GM21447 (cell line): ENCODE data around the gene RBM20.
"Not testable (repeated sequence)": the region's sequence is repeated elsewhere in the genome, so short reads cannot be mapped to it uniquely, and the experiment has no call there.

ENCODE experiments used
- ATAC-seq: cut with Tn5 transposase; IDR thresholded peaks from one replicate; pipeline ENCODE4 v1.9.1; 2021; ENCODE audit not compliant: unreplicated experiment

Gene RBM20

DNA sequence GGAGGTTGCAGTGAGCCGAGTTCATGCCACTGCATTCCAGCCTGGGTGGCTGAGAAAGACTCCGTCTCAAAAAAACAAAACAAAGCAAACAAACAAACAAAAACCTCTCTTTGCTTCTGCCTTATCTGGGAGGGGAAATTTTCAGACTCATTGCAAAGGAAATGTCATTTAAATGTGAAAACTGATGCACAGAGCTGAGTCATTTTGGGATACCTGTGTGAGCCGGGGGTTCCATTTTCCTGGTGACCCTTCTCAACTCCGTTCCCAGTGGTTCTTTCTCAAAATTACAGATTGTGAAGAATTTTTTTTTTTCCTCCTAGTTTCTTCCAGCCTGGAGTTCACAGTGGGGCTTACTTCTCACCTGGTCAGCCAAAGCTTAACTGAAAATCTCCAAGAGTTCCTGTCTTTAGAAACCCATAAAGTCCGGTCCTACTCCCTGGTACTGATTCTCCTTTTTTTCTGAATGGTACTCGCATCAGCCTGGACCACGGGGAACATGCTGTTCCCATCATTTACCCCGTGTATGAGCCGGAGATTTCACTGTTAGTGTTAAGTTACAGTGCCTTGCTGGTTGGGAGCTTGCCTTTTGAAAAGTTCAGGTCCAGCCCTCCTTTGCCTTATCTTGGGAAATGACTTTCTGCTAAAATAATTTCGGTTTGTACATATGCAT is 56.9 kb downstream of the RBM20 start:
- no peak for ATAC-seq

- no peak for ATAC-seq
Observed at GRCh38 chr10:110701617-110701971, 57.5 kb downstream of the RBM20 start.

DNA sequence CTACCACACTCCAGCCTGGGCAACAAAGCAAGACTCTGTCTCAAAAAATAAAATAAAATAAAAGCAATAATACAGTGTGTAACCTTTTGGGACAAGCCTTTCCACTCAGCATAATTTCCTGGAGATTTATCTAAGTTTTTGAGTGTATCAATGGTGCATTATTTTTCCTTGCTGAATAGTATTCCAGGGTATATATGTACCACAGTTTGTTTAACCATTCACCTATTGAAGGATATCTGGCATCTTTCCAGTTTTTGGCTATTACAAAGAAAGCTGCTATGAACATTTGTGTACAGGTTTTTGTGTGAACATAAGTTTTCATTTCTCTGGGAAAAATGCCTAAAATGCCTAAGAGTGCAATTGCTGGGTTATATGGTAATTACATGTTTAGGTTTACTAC is 59.9 kb downstream of the RBM20 start:
- ATAC-seq: no peak

DNA sequence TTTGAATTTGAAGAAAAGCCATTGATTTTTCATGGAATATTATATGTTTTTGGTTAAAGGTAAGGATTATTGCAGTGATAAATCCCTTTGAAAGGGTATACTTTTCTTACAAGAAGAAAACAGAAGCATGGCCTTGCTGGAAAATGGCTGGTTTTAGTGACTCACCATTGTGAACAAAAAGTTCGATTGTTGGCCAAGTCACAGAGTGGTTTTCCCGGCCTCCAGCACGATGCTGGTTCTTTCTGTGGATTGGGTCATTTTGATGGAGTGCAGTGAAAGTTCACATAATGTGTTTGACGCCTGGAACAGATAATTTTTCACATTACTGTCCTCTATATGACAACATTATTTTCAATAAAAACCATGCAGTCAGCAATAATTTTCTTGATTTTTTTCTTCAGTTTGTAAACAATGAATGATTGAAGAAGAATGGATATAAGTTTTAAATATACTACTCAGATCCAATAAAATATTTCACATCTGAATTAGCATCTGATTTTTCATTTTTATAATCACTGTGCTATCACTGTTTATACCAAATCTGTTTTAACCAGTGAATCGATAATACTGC is 60.9 kb downstream of the RBM20 start:
- ATAC-seq: no peak

DNA sequence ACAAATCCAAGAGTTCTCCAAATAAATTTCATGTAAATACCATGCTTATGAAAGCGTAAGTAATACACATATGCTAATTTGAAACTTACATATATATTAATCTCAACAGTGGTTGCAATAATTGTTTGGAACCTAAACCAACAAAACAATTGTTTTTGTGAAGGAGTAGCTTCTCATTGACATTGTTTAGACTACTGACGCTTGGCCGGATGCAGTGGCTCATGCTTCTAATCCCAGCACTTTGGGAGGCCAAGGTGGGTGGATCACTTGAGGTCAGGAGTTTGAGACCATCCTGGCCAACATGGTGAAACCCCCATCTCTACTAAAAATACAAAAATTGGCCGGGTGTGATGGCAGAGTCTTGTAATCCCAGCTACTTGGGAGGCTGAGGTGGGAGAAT is 61.5 kb downstream of the RBM20 start:
- not testable (repeated sequence) for ATAC-seq

GRCh38 chr10:110706690-110707098 is 62.6 kb downstream of the RBM20 start:
- ATAC-seq: no peak

DNA sequence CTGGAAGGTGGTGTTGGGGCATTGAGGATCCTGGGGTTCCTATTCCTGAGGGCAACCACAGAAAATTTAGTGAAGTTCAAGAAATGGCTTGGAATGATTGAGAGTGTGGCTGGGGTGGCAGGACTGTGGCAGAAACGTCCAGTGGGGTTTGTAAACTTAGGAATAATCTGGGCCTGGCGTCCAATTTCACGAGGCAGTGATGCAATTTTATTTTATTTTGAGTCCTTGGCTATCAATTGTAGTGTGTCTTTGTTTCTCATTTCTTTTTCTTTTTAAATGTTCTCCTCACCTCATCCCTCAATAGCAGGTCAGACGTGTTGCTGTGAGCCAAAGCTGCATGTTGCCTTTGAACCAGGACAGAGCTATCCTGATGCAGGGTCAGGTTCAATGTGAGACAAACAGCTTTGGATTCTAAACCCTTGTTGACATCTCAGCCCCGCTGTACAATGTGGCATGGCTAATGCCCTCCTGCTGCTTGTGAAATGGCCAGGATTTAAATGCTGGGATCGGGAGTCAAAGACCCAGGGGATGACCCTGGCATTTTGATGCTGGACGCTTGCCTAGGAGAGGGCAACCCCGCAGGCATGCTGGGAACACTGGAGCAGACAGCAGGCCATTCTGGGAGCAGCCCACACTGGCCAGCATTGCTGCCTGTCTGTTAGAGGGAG is 64.8 kb downstream of the RBM20 start:
- no peak for ATAC-seq

GRCh38 chr10:110709444-110709828 is 65.3 kb downstream of the RBM20 start:
- no peak for ATAC-seq

- no peak for ATAC-seq
Observed at GRCh38 chr10:110709964-110710587, 65.9 kb downstream of the RBM20 start.

- ATAC-seq: no peak
Observed at GRCh38 chr10:110710621-110711020, 66.5 kb downstream of the RBM20 start.

DNA sequence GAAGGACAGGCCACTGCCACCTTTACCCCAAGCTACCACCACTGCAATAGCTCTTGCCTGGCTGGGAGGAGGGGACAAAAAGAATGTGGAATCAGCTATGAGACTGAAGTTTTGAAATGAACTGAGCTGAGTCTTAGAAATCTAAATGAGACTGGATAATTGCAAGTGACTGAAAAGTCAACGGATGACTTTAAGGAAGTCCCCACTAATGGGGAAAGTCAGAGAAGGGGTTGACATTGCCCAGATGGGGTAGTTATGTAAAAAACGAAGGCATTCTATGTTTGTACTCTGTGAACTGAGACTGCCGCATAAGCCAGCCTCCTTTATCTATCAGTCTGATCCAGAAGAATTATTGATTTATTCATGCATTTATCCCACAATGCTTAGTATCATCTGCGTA is 67.2 kb downstream of the RBM20 start:
- ATAC-seq: no peak

GRCh38 chr10:110714356-110714755 is 70.2 kb downstream of the RBM20 start:
- ATAC-seq: no peak

GRCh38 chr10:110717781-110718589 is 73.8 kb downstream of the RBM20 start:
- ATAC-seq: no peak

- no peak for ATAC-seq
Observed at GRCh38 chr10:110721406-110722038, 77.4 kb downstream of the RBM20 start.

- no peak for ATAC-seq
Observed at GRCh38 chr10:110723224-110723891, 79.2 kb downstream of the RBM20 start.

DNA sequence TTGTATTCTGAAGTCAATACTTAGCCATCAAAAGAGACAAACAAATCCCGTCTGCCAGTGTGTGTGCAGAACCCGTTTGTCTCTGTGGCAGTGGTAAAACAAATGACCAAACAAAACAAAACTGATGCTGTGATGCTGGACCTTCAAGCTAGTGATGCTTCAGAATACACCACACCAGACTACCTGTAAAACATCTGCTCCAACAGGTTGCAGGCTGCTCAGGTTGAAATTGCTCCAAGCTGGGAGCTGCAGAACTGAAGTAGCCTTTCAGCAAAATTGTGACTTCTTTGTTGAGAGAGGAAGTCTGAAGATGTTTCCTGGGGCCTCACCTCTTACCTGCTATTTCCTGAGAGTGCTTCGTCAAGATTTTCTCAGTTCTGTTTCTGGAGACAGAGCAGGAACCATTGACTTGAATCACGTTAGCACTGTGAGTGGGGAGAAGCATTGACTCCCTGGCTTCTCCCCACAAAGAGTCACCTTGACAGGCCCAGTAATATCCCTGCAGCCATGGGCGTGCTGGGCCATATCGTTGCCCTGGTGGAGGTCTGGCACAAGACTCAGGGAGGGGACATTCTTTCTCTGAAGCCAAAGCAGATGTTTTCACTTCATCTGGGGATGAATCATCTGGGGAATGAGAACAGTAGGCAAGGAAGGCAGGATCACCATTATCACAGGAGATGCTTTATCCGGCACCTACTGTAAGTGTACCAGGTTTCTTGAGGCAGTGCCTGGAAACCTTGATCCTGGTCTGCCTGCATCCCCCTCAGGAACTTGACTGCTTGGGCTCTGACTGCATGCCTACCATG is 80.2 kb downstream of the RBM20 start:
- peak; percentile 68 for ATAC-seq

GRCh38 chr10:110724937-110725336 is 80.8 kb downstream of the RBM20 start:
- ATAC-seq: no peak

DNA sequence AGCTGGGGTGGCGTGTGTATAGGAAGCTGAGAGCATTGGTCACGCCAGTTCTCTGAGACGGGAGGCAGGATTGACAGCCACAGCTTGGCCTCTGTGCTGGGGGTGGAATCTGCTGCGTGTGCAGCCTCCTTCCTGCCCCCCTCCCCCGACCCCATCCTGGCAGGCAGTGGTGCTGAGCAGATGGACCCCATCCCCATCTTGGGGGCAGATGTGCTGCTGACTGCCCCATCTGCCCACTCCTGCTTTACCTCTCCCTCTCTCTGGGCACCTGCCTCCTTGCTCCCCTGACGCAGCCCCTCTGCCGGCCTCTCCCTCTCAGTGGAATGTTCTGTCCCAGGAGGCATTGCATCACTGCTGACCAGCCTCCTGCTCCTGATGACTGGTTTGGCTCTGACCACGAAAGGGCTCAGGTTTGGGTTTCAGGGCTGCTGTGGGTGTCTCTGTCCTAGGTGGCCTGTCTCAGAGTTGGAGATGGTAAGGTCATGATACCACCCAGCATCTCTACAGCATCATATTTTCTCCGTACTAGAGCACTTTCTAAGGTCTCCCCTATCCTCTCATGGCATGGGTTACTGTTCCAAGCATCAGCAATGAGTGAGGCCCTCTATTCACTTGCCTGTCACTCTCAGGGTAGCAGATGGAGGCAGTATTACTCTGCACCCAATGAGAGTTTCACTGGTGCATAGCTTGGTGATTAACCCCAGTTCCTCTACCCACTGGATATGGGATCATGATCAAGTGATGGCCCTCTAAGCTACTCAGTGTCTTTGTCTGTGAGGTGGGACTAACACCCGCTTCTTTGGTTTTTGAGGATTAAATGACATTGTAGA is 81.9 kb downstream of the RBM20 start:
- ATAC-seq: no peak

DNA sequence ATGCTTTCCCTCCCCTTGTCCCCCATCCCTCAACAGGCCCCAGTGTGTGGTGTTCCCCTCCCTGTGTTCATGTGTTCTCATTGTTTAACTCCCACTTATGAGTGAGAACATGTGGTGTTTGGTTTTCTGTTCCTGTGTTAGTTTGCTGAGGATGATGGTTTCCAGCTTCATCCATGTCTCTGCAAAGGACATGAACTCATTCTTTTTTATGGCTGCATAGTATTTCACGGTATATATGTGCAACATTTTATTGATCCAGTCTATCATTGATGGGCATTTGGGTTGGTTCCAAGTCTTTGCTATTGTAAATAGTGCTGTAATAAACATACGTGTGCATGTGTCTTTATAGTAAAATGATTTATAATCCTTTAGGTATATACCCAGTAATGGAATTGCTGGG is 83.6 kb downstream of the RBM20 start:
- ATAC-seq: not testable (repeated sequence)
